ENCODE data around the gene MAPKAPK2.

MAPKAPK2 gene

DNA sequence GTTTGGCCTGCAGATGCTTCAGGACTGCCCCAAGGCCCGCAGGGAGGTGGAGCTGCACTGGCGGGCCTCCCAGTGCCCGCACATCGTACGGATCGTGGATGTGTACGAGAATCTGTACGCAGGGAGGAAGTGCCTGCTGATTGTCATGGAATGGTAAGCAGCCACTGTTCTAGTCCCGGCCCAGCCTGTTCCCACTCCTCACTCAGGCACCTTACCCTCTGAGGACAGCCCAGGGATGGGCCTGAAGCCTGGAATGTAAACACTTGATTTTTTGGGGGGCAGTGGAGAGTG is 43.9 kb downstream of the MAPKAPK2 start:
- Histone ChIP-seq H3K79me2 (ENCODE audit: insufficient read depth, low read length) (no peaks in the 10 kb centered on the region), H3K36me3 (ENCODE audit: insufficient read depth, low read length) (peaks cover 13% of the 10 kb centered on the region; the same call in 1 of the 2 replicates), H3K4me3 (ENCODE audit: low read depth, low read length, poor library complexity, severe bottlenecking) (no peak overlapping the region), H3K4me2 (ENCODE audit: low read length) (no peak overlapping the region), H4K20me1 (ENCODE audit: insufficient read depth, low read length) (no peaks in the 10 kb centered on the region), H3F3A (ENCODE audit: insufficient read depth, low read length) (no peaks in the 10 kb centered on the region), H3K4me1 (ENCODE audit: insufficient read depth, low read length, severe bottlenecking) (no peaks in the 10 kb centered on the region), H3K9me3 (ENCODE audit: low read length) (no peaks in the 10 kb centered on the region), H3K27me3 (ENCODE audit: insufficient read depth, low read length) (no peaks in the 10 kb centered on the region), H3K27ac (ENCODE audit: low read depth, low read length, poor library complexity, severe bottlenecking) (no peak overlapping the region), H3K9me2 (ENCODE audit: low read depth, low read length) (no peaks in the 10 kb centered on the region), H3K9ac (ENCODE audit: low read length) (no peak overlapping the region), H2AFZ (ENCODE audit: low read length) (no peak overlapping the region)
- TF ChIP-seq EZH2 (IDR thresholded peaks at IDR 0.05; ENCODE audit: borderline replicate concordance, low read length) (no peak), CTCF (IDR thresholded peaks at IDR 0.05; ENCODE audit: low read length) (no peak)

- Histone ChIP-seq H3F3A (ENCODE audit: insufficient read depth, low read length) (no peaks in the 10 kb centered on the region), H3K4me1 (ENCODE audit: insufficient read depth, low read length, severe bottlenecking) (no peaks in the 10 kb centered on the region), H3K9me3 (ENCODE audit: low read length) (no peaks in the 10 kb centered on the region), H3K4me2 (ENCODE audit: low read length) (no peak overlapping the region), H4K20me1 (ENCODE audit: insufficient read depth, low read length) (no peaks in the 10 kb centered on the region), H2AFZ (ENCODE audit: low read length) (no peak overlapping the region), H3K79me2 (ENCODE audit: insufficient read depth, low read length) (no peaks in the 10 kb centered on the region), H3K4me3 (ENCODE audit: low read depth, low read length, poor library complexity, severe bottlenecking) (no peak overlapping the region), H3K27ac (ENCODE audit: low read depth, low read length, poor library complexity, severe bottlenecking) (no peak overlapping the region), H3K27me3 (ENCODE audit: insufficient read depth, low read length) (no peaks in the 10 kb centered on the region), H3K9me2 (ENCODE audit: low read depth, low read length) (no peaks in the 10 kb centered on the region), H3K36me3 (ENCODE audit: insufficient read depth, low read length) (peaks cover 13% of the 10 kb centered on the region; the same call in 1 of the 2 replicates), H3K9ac (ENCODE audit: low read length) (no peak overlapping the region)
- TF ChIP-seq CTCF (IDR thresholded peaks at IDR 0.05; ENCODE audit: low read length) (no peak), EZH2 (IDR thresholded peaks at IDR 0.05; ENCODE audit: borderline replicate concordance, low read length) (no peak)
These were observed 44.3 kb downstream of the MAPKAPK2 start for GRCh38 chr1:206729050-206729449.

DNA sequence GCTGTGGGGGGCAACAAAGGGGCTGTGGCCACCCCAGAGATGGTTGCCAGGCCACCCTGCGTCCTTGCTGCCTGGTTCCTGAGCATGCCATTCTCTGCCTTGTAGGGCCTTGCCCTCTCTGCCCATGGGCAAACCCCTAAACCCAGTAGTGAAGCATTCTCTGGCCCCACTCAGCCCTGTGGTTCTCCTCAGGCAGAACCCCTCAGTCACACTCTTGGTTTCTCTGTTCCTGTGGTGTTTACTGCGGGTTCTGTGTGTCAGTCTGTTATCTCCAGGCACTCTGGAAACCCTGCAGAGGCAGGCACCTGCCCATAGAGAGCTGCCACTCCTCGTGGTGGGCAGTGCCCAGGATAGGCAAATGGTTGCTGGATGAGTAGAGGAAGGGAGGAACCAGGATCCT is 44.8 kb downstream of the MAPKAPK2 start:
- no peaks in the 10 kb centered on the region for H3K79me2 ChIP-seq (ENCODE audit: insufficient read depth, low read length)
- no peak overlapping the region for H3K4me2 ChIP-seq (ENCODE audit: low read length)
- TF ChIP-seq CTCF (IDR thresholded peaks at IDR 0.05; ENCODE audit: low read length) (no peak), EZH2 (IDR thresholded peaks at IDR 0.05; ENCODE audit: borderline replicate concordance, low read length) (no peak)
- H3K27me3 ChIP-seq (ENCODE audit: insufficient read depth, low read length) = no peaks in the 10 kb centered on the region
- no peak overlapping the region for H2AFZ ChIP-seq (ENCODE audit: low read length)
- H3K9me2 ChIP-seq (ENCODE audit: low read depth, low read length) = no peaks in the 10 kb centered on the region
- no peaks in the 10 kb centered on the region for H3K9me3 ChIP-seq (ENCODE audit: low read length)
- H3K36me3 ChIP-seq (ENCODE audit: insufficient read depth, low read length) = peaks cover 13% of the 10 kb centered on the region; the same call in 1 of the 2 replicates
- H4K20me1 ChIP-seq (ENCODE audit: insufficient read depth, low read length) = no peaks in the 10 kb centered on the region
- no peak overlapping the region for H3K27ac ChIP-seq (ENCODE audit: low read depth, low read length, poor library complexity, severe bottlenecking)
- no peak overlapping the region for H3K4me3 ChIP-seq (ENCODE audit: low read depth, low read length, poor library complexity, severe bottlenecking)
- no peaks in the 10 kb centered on the region for H3K4me1 ChIP-seq (ENCODE audit: insufficient read depth, low read length, severe bottlenecking)
- no peak overlapping the region for H3K9ac ChIP-seq (ENCODE audit: low read length)
- no peaks in the 10 kb centered on the region for H3F3A ChIP-seq (ENCODE audit: insufficient read depth, low read length)

Measured in OCI-LY1 (cell line).